ENCODE measurements around the gene SYT14.

Gene SYT14

GRCh38 chr1:210207597-210208450, 269.8 kb downstream of the SYT14 start:
- no peak for DNase-seq (ENCODE audit: low spot score)

- DNase-seq (ENCODE audit: low spot score), result no peak
These were observed 275.3 kb downstream of the SYT14 start for GRCh38 chr1:210213335-210213734.

GRCh38 chr1:210214573-210215409, 276.8 kb downstream of the SYT14 start:
- DNase-seq (ENCODE audit: low spot score), result no peak

GRCh38 chr1:210217482-210217881, 279.5 kb downstream of the SYT14 start:
- DNase-seq (ENCODE audit: low spot score), result no peak

- no peak for DNase-seq (ENCODE audit: low spot score)
These were observed 280.0 kb downstream of the SYT14 start for GRCh38 chr1:210218047-210218446.

All from CD4-positive, alpha-beta T cell treated with Interleukin-2 at 100 ng/mL for 4 hours (primary cell).